HG02840 (cell line): ENCODE results near the gene MPRIP.

Source experiments
- ATAC-seq: cut with Tn5 transposase; IDR thresholded peaks from one replicate; pipeline ENCODE4 v1.9.1; 2021; ENCODE audit warnings: mild to moderate bottlenecking, moderate library complexity, moderate number of reproducible peaks; ENCODE audit not compliant: unreplicated experiment, low FRiP score

MPRIP gene

GRCh38 chr17:17104036-17104435 is 61.8 kb downstream of the MPRIP start:
- no peak for ATAC-seq

- no peak for ATAC-seq
Measured at GRCh38 chr17:17104494-17104893, 62.2 kb downstream of the MPRIP start.

- no peak for ATAC-seq
Measured at GRCh38 chr17:17105976-17106375, 63.7 kb downstream of the MPRIP start.

GRCh38 chr17:17106756-17107155 is 64.5 kb downstream of the MPRIP start:
- ATAC-seq = no peak

GRCh38 chr17:17107281-17107680 is 65.0 kb downstream of the MPRIP start:
- no peak for ATAC-seq

GRCh38 chr17:17107891-17108431 is 65.7 kb downstream of the MPRIP start:
- no peak for ATAC-seq

- no peak for ATAC-seq
Measured at GRCh38 chr17:17108451-17109049, 66.3 kb downstream of the MPRIP start.

- no peak for ATAC-seq
Measured at GRCh38 chr17:17109256-17109655, 67.0 kb downstream of the MPRIP start.

GRCh38 chr17:17109907-17110306 is 67.7 kb downstream of the MPRIP start:
- no peak for ATAC-seq

GRCh38 chr17:17110520-17110919 is 68.3 kb downstream of the MPRIP start:
- no peak for ATAC-seq

GRCh38 chr17:17111401-17112393 is 69.4 kb downstream of the MPRIP start:
- ATAC-seq = no peak

GRCh38 chr17:17112628-17113200 is 70.5 kb downstream of the MPRIP start:
- ATAC-seq = no peak

GRCh38 chr17:17114592-17115225 is 72.5 kb downstream of the MPRIP start:
- ATAC-seq = no peak

GRCh38 chr17:17115620-17116019 is 73.4 kb downstream of the MPRIP start:
- no peak for ATAC-seq

- ATAC-seq = no peak
Measured at GRCh38 chr17:17116406-17116805, 74.1 kb downstream of the MPRIP start.

GRCh38 chr17:17117923-17118322 is 75.7 kb downstream of the MPRIP start:
- no peak for ATAC-seq

GRCh38 chr17:17118399-17118798 is 76.1 kb downstream of the MPRIP start:
- no peak for ATAC-seq

GRCh38 chr17:17119106-17119505 is 76.8 kb downstream of the MPRIP start:
- ATAC-seq = no peak

- no peak for ATAC-seq
Measured at GRCh38 chr17:17119533-17119932, 77.3 kb downstream of the MPRIP start.

GRCh38 chr17:17120294-17120693 is 78.0 kb downstream of the MPRIP start:
- no peak for ATAC-seq

- ATAC-seq = no peak
Measured at GRCh38 chr17:17120701-17121100, 78.4 kb downstream of the MPRIP start.
